K562 (cell line): ENCODE results near the gene FGFBP2. TPM values are rescaled to one million over a fixed set of nuclear protein-coding genes. Genes with fewer than 3 reads are reported as not detected.

ENCODE experiments used
- ATAC-seq: fragments of 200-7000 bp; cut with Tn5 transposase; 3 replicates; pipeline ENCODE4 v1.9.1; 2020; ENCODE audit warnings: moderate library complexity
- BruUV-seq: library from RNA; stranded (reverse); fragments of 400-500 nt; replicated peaks from 2 replicates; lab custom pipeline; 2021; lab: Mats Ljungman, UMichigan
- CTCF ChIA-PET: fragments of 300-600 bp; formaldehyde crosslinking; extraction: SDS; loops from one replicate; lab custom pipeline; 2021; ENCODE audit warnings: low intra/inter-chr PET ratio; lab: Yijun Ruan, JAX
- POLR2A ChIA-PET: fragments of 300-600, 350-650 bp; sonication (Branson Sonifier 250); formaldehyde crosslinking; extraction: SDS; loops from one replicate; lab custom pipeline; 2021; ENCODE audit warnings: antibody characterized with exemption, inconsistent platforms; lab: Yijun Ruan, JAX
- DNase-seq, 4 experiments: peaks; one replicate each; pipeline versions ENCODE4 v3.0.0 to v3.0.0-alpha.2; 2011 to 2018; ENCODE audit warnings: low spot score in 3 of 4, mixed read lengths in 3 of 4; ENCODE audit errors: extremely low read depth in 1 of 4
- FAIRE-seq: peaks from 2 replicates; lab custom pipeline; 2011; peaks lifted over from hg19 to GRCh38; lab: Jason Lieb, UNC
- H2AFZ ChIP-seq: 2 replicates; pipeline ENCODE4 v1.6.0; 2011; ENCODE audit warnings: low read depth, low read length, control low read depth, inconsistent platforms
- H3K27ac ChIP-seq: fragments of 200-600 bp; 3 replicates; pipeline ENCODE4 v1.8.0; 2011; ENCODE audit warnings: low read depth, mild to moderate bottlenecking, control low read depth, inconsistent platforms, low read length, moderate library complexity, mixed read lengths; ENCODE audit errors: extremely low read depth
- H3K27me3 ChIP-seq, 2 experiments: fragments of 300-600 bp in 1 of 2; 2 replicates in 1 of 2; 3 replicates in 1 of 2; pipeline versions ENCODE4 v1.6.0 to v1.8.0; 2011; ENCODE audit warnings: inconsistent platforms in 2 of 2, low read length in 2 of 2, mild to moderate bottlenecking in 1 of 2, mixed read lengths in 1 of 2, moderate library complexity in 1 of 2; ENCODE audit not compliant: control insufficient read depth in 2 of 2, insufficient read depth in 2 of 2
- H3K36me3 ChIP-seq: fragments of 300-600 bp; 3 replicates; pipeline ENCODE4 v1.8.0; 2011; ENCODE audit warnings: mild to moderate bottlenecking, low read length, inconsistent platforms; ENCODE audit not compliant: control insufficient read depth, insufficient read depth
- H3K4me1 ChIP-seq, 2 experiments: fragments of 200-600 bp in 1 of 2; replicated peaks in 1 of 2; 2 replicates in 1 of 2; 3 replicates in 1 of 2; pipeline versions ENCODE4 v1.5.1 to v1.8.0; 2011; ENCODE audit warnings: inconsistent platforms in 2 of 2, low read length in 2 of 2, mild to moderate bottlenecking in 1 of 2, mixed read lengths in 1 of 2, moderate library complexity in 1 of 2; ENCODE audit not compliant: control insufficient read depth in 2 of 2, insufficient read depth in 2 of 2
- H3K4me2 ChIP-seq: 2 replicates; pipeline ENCODE4 v1.6.1; 2011; ENCODE audit warnings: low read length, control low read depth, inconsistent platforms, mixed read lengths; ENCODE audit not compliant: insufficient read depth
- H3K4me3 ChIP-seq: fragments of 200-600 bp; sonication (generic), shearing (Covaris generic); 2 replicates; pipeline ENCODE4 v1.5.1; 2016; ENCODE audit warnings: control low read depth, inconsistent platforms
- H3K79me2 ChIP-seq: fragments of 200-600 bp; 3 replicates; pipeline ENCODE4 v1.8.0; 2011; ENCODE audit warnings: low read length, inconsistent platforms; ENCODE audit not compliant: control insufficient read depth, insufficient read depth
- H3K9ac ChIP-seq, 2 experiments: 2 replicates each; pipeline versions ENCODE4 v1.6.0 to v1.6.1; 2011; ENCODE audit warnings: low read depth in 2 of 2, low read length in 2 of 2, control low read depth in 1 of 2, inconsistent platforms in 1 of 2, mild to moderate bottlenecking in 1 of 2, mixed read lengths in 1 of 2; ENCODE audit not compliant: insufficient read depth in 1 of 2
- H3K9me1 ChIP-seq: one replicate; pipeline ENCODE4 v1.6.0; 2011; ENCODE audit warnings: inconsistent platforms, mild to moderate bottlenecking, low read length, moderate library complexity; ENCODE audit not compliant: control insufficient read depth, insufficient read depth
- H3K9me3 ChIP-seq: replicated peaks from 2 replicates; pipeline ENCODE4 v1.5.1; 2011; ENCODE audit warnings: low read depth, low read length, inconsistent platforms; ENCODE audit not compliant: control insufficient read depth, insufficient read depth
- H4K20me1 ChIP-seq: replicated peaks from 2 replicates; pipeline ENCODE4 v1.6.1; 2011; ENCODE audit warnings: low read length, inconsistent platforms, mixed read lengths; ENCODE audit not compliant: control insufficient read depth, insufficient read depth
- ASH1L ChIP-seq: fragments of 450-650 bp; IDR thresholded peaks from 2 replicates; pipeline ENCODE4 v1.6.1; 2018; ENCODE audit warnings: borderline replicate concordance, mild to moderate bottlenecking, low read depth; ENCODE audit not compliant: partially characterized antibody
- CTBP1 ChIP-seq: fragments of 450-650 bp; IDR thresholded peaks from 2 replicates; pipeline ENCODE4 v1.6.1; 2016; ENCODE audit warnings: borderline replicate concordance
- DMBX1 ChIP-seq: fragments of 250-450 bp; sonication (Bioruptor Pico); IDR thresholded peaks from 2 replicates; pipeline ENCODE4 v1.8.0; 2022; ENCODE audit warnings: inconsistent platforms, mild to moderate bottlenecking, moderate library complexity, borderline replicate concordance
- HNRNPK ChIP-seq: fragments of 200-400 bp; formaldehyde crosslinking; IDR thresholded peaks from one replicate; pipeline ENCODE4 v1.6.1; 2018; ENCODE audit warnings: mild to moderate bottlenecking, low read depth, low read length; ENCODE audit not compliant: poor library complexity, severe bottlenecking
- JUNB ChIP-seq: fragments of 450-650 bp; formaldehyde crosslinking; conservative IDR thresholded peaks from 2 replicates; pipeline ENCODE4 v1.4.0; 2020; ENCODE audit warnings: mild to moderate bottlenecking
- PYGO2 ChIP-seq: fragments of 450-650 bp; IDR thresholded peaks from 2 replicates; pipeline ENCODE4 v1.6.1; 2016; ENCODE audit warnings: mild to moderate bottlenecking, missing genetic modification characterization, moderate library complexity, missing compliant biosample characterization
- RBM22 ChIP-seq: fragments of 200-400 bp; formaldehyde crosslinking; IDR thresholded peaks from 2 replicates; pipeline ENCODE4 v1.6.1; 2018; ENCODE audit warnings: low read length, low read depth; ENCODE audit not compliant: poor library complexity, severe bottlenecking
- SLC30A9 ChIP-seq: fragments of 250-450 bp; sonication (Bioruptor Pico); IDR thresholded peaks from 2 replicates; pipeline ENCODE4 v1.8.0; 2022; ENCODE audit warnings: mild to moderate bottlenecking, moderate library complexity
- SRSF7 ChIP-seq: fragments of 200-400 bp; formaldehyde crosslinking; optimal IDR thresholded peaks from 2 replicates; pipeline ENCODE3; 2017; ENCODE audit warnings: mild to moderate bottlenecking, low read depth, low read length
- ZNF445 ChIP-seq: fragments of 250-450 bp; sonication (Bioruptor Pico); IDR thresholded peaks from 2 replicates; pipeline ENCODE4 v1.4.0; 2020; ENCODE audit warnings: low read depth, mild to moderate bottlenecking, moderate library complexity
- ZNF655 ChIP-seq: fragments of 250-450 bp; sonication (Bioruptor Pico); IDR thresholded peaks from 2 replicates; pipeline ENCODE4 v1.5.0; 2021
- WGBS: fragments of 100-300 bp; shearing (Covaris generic); methylation state at CpG from one replicate; pipeline ENCODE4 v1.1.6; 2016; ENCODE audit warnings: low coverage, mixed read lengths; ENCODE audit not compliant: insufficient coverage; ENCODE audit errors: missing lambda C conversion rate; 5-methylcytosine and 5-hydroxymethylcytosine counted together
- in situ Hi-C: fragments of 300-500 bp; cut with MboI; formaldehyde crosslinking; loops from 4 replicates; pipeline ENCODE4 v1.15.0; 2018; ENCODE audit warnings: inconsistent platforms, mixed read lengths
- intact Hi-C: fragments of 100-400 bp; cut with micrococcal nuclease; formaldehyde crosslinking; loops from 2 replicates; pipeline ENCODE4 v1.14.2; 2022
- polyA plus RNA-seq, 8 experiments: library from polyadenylated mRNA; depleted of rRNA in 4 of 8; stranded (reverse) in 5 of 8; unstranded in 3 of 8; fragments of >200 nt; fragmentation: Nextera tagmentation in 2 of 8; fragmentation: Illumina TruSeq in 1 of 8; extraction: Ambion mirVana in 2 of 8; extraction: Trizol in 1 of 8; gene quantifications; 2 replicates each; pipeline versions ENCODE4 v1.2.1 to v1.2.3, GENCODE V29; 2011 to 2014; ENCODE audit warnings: inconsistent platforms in 1 of 8, missing spikeins in 1 of 8
- total RNA-seq, 7 experiments: library from RNA; depleted of rRNA in 6 of 7; stranded (reverse); fragments of >200 nt in 6 of 7; fragmentation: Illumina TruSeq in 2 of 7; extraction: Trizol in 2 of 7; gene quantifications; 2 replicates each; pipeline versions ENCODE4 v1.2.1 to v1.2.3, GENCODE V29; 2011 to 2021; ENCODE audit warnings: low replicate concordance in 1 of 7

FGFBP2 gene
- total and polyA plus RNA-seq, 9 of the 15 experiments (the other 6 are each of a cell fraction or from before 2014, with no cell fraction given) = not detected

- POLR2A ChIA-PET = interaction anchor here (1.0 kb wide), 1 partner anchor 66 kb away, joined by 3 read pairs; no protein-coding TSS in a partner anchor
- no peak for DNase-seq
- no peaks in the 10 kb centered on the region for H3K4me1 ChIP-seq
- H3K4me3 ChIP-seq = no peak overlapping the region
- H3K9me3 ChIP-seq = no peaks in the 10 kb centered on the region
- no peak overlapping the region for H3K27ac ChIP-seq
- H3K36me3 ChIP-seq = no peaks in the 10 kb centered on the region
- WGBS = 0% methylated on average over 4 of the region's 4 CpGs
- no peak for ATAC-seq
- H3K79me2 ChIP-seq = no peaks in the 10 kb centered on the region
- H4K20me1 ChIP-seq = no peaks in the 10 kb centered on the region
- in situ Hi-C loops (no loop called here), intact Hi-C loops (no loop called here)
- CTCF ChIA-PET = no interaction called here
- TF ChIP-seq ZNF655 = no peak
- TF ChIP-seq CTBP1 = no peak
- no peak for TF ChIP-seq HNRNPK
- TF ChIP-seq SLC30A9 (CRISPR knock-in tag) = no peak
- TF ChIP-seq JUNB (CRISPR knock-in tag) = no peak
- no peak for TF ChIP-seq DMBX1 (CRISPR knock-in tag)
- TF ChIP-seq ASH1L = no peak
- TF ChIP-seq ZNF445 = no peak
- no peak for TF ChIP-seq PYGO2 (tag)
- no peak for TF ChIP-seq RBM22
- TF ChIP-seq SRSF7 = no peak
- peaks cover 0 to 5% of the 10 kb centered on the region in 2 experiments; a peak in 1 of 5 replicates for H3K27me3 ChIP-seq
- H3K9ac ChIP-seq = no peak overlapping the region
- H3K4me2 ChIP-seq = no peak overlapping the region
- no TSS peak for BruUV-seq
- H2AFZ ChIP-seq = no peak overlapping the region
- no peaks in the 10 kb centered on the region for H3K9me1 ChIP-seq
- no peak for FAIRE-seq
These were observed 48.7 kb downstream of the FGFBP2 start for GRCh38 chr4:15914291-15914690.
